ENCODE measurements around the gene STAT1. TPM values are rescaled to one million over a fixed set of nuclear protein-coding genes. Genes with fewer than 3 reads are reported as not detected.
A peak's percentile ranks its signal among the peaks of the same experiment; 100 is the strongest.
"Not testable (repeated sequence)": the region's sequence is repeated elsewhere in the genome, so short reads cannot be mapped to it uniquely, and the experiment has no call there.

The STAT1 gene
- total RNA-seq, 1 experiment from 2014 or later = 76.5 TPM

DNA sequence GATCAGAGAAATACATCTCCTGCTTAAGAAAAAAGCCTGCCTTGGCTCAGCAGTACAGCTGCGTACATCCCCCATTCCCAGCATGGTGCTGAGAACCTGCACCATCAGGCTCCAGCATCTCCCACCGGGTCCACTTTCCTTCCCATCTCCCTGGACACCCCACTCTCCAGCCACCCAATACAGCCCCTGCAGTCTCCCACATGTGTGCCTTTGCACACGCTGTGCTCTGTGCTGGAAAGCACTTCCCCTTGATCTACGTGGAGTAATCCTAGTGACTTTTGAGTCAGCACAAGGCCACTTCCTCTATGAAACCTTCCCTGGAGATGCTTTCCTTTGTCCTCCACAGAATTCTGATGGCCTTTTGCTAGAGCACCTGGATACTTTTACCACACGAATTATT lies 17.0 kb downstream of the STAT1 start:
- Histone ChIP-seq H3K27me3 (replicated peaks; ENCODE audit: insufficient read depth, low read depth, low read length, poor library complexity) (no peaks in the 10 kb centered on the region), H3K36me3 (ENCODE audit: insufficient read depth, low read length, poor library complexity, severe bottlenecking) (peaks cover 70% of the 10 kb centered on the region), H3K4me1 (ENCODE audit: insufficient read depth, low read length, poor library complexity, severe bottlenecking) (no peaks in the 10 kb centered on the region), H3K27ac (ENCODE audit: low read depth, low read length, poor library complexity, severe bottlenecking) (no peak overlapping the region), H3K4me3 (ENCODE audit: low read depth, low read length, poor library complexity, severe bottlenecking) (no peak overlapping the region), H3K9me3 (ENCODE audit: low read depth, low read length, poor library complexity, severe bottlenecking) (no peaks in the 10 kb centered on the region)
- no peak for DNase-seq (ENCODE audit: low spot score)
- CTCF ChIA-PET = no interaction called here
- POLR2A ChIA-PET (ENCODE audit: low non-redundant PET) = no interaction called here
- TF ChIP-seq, protein P1, sequence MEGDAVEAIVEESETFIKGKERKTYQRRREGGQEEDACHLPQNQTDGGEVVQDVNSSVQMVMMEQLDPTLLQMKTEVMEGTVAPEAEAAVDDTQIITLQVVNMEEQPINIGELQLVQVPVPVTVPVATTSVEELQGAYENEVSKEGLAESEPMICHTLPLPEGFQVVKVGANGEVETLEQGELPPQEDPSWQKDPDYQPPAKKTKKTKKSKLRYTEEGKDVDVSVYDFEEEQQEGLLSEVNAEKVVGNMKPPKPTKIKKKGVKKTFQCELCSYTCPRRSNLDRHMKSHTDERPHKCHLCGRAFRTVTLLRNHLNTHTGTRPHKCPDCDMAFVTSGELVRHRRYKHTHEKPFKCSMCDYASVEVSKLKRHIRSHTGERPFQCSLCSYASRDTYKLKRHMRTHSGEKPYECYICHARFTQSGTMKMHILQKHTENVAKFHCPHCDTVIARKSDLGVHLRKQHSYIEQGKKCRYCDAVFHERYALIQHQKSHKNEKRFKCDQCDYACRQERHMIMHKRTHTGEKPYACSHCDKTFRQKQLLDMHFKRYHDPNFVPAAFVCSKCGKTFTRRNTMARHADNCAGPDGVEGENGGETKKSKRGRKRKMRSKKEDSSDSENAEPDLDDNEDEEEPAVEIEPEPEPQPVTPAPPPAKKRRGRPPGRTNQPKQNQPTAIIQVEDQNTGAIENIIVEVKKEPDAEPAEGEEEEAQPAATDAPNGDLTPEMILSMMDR (conservative IDR thresholded peaks at IDR 0.05; ENCODE audit: low read depth, low read length) = no peak
- TF ChIP-seq EZH2 (IDR thresholded peaks at IDR 0.05; ENCODE audit: borderline replicate concordance, low read depth, low read length, poor library complexity, severe bottlenecking) = no peak
- intact Hi-C loops (cut with micrococcal nuclease; ENCODE audit: unreplicated experiment) = loop anchor here (2.0 kb wide), 1 partner anchor 34 kb away; no protein-coding TSS in a partner anchor
- no TSS peak for BruUV-seq (replicated peaks)

DNA sequence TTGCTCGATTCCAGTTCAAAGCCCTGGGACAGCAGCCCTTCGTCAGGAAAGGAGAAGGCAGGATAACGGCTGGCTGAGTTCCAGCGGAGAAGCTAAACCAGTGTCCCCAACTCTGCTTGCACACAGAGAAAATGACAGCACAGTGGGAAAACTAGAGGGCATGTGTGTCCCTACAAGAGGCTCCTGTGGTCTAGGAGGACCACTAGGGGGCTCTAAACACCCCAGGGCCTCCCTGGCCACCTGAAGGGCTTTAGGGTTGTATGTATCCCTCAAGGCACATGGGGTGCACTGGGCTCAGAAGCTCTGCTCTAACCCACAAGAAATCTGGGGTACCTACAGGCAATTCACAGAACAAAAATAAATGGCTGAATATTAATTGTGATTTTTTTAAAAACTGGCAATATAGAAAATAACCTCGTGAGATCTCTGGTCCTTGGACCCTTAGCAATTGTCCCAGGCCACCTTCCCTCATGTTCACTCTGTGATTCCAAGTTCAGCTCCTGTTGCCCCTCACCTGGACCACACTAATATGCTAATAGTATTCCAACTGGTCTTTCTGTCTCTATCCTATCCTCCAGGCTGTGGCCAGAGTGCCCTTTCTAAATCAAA lies 17.5 kb downstream of the STAT1 start:
- POLR2A ChIA-PET (ENCODE audit: low non-redundant PET) = interaction anchor here (0.6 kb wide), 1 partner anchor 353 kb away, joined by 4 read pairs; no protein-coding TSS in a partner anchor
- H3K36me3 ChIP-seq (ENCODE audit: insufficient read depth, low read length, poor library complexity, severe bottlenecking) = peaks cover 70% of the 10 kb centered on the region

DNA sequence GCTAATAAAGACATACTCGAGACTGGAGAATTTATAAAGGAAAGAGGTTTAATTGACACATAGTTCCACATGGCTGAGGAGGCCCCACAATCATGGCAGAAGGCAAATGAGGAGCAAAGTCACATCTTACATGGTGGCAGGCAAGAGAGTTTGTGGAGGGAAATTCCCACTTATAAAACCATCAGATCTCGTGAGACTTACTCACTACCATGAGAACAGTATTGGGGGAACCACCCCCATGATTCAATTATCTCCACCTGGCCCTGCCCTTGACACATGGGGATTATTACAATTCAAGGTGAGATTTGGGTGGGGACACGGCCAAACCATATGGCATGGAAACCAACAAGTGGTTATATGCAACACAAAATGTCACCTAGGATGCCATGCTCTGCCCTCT lies 18.7 kb downstream of the STAT1 start:
- BruUV-seq (replicated peaks); H3K4me3 ChIP-seq (ENCODE audit: low read depth, low read length, poor library complexity, severe bottlenecking); H3K27ac ChIP-seq (ENCODE audit: low read depth, low read length, poor library complexity, severe bottlenecking); DNase-seq (ENCODE audit: low spot score); H3K4me1 ChIP-seq (ENCODE audit: insufficient read depth, low read length, poor library complexity, severe bottlenecking); intact Hi-C loops (cut with micrococcal nuclease; ENCODE audit: unreplicated experiment); H3K9me3 ChIP-seq (ENCODE audit: low read depth, low read length, poor library complexity, severe bottlenecking); POLR2A ChIA-PET (ENCODE audit: low non-redundant PET); H3K27me3 ChIP-seq (replicated peaks; ENCODE audit: insufficient read depth, low read depth, low read length, poor library complexity): not testable (repeated sequence)
- CTCF ChIA-PET = interaction anchor here (0.7 kb wide), 1 partner anchor 58 kb away, joined by 4 read pairs; no protein-coding TSS in a partner anchor
- H3K36me3 ChIP-seq (ENCODE audit: insufficient read depth, low read length, poor library complexity, severe bottlenecking) = peaks cover 75% of the 10 kb centered on the region

More for the DNA sequence above, 17.5 kb downstream of the STAT1 start:
- Histone ChIP-seq H3K27me3 (replicated peaks; ENCODE audit: insufficient read depth, low read depth, low read length, poor library complexity) (no peaks in the 10 kb centered on the region), H3K4me3 (ENCODE audit: low read depth, low read length, poor library complexity, severe bottlenecking) (no peak overlapping the region), H3K4me1 (ENCODE audit: insufficient read depth, low read length, poor library complexity, severe bottlenecking) (no peaks in the 10 kb centered on the region), H3K9me3 (ENCODE audit: low read depth, low read length, poor library complexity, severe bottlenecking) (no peaks in the 10 kb centered on the region), H3K27ac (ENCODE audit: low read depth, low read length, poor library complexity, severe bottlenecking) (no peak overlapping the region)
- CTCF ChIA-PET = no interaction called here
- intact Hi-C loops (cut with micrococcal nuclease; ENCODE audit: unreplicated experiment) = loop anchor here (2.0 kb wide), 1 partner anchor 34 kb away; no protein-coding TSS in a partner anchor
- DNase-seq (ENCODE audit: low spot score) = peak; percentile 67
- no peak for TF ChIP-seq EZH2 (IDR thresholded peaks at IDR 0.05; ENCODE audit: borderline replicate concordance, low read depth, low read length, poor library complexity, severe bottlenecking)
- TF ChIP-seq, protein P1 (conservative IDR thresholded peaks at IDR 0.05; ENCODE audit: low read depth, low read length) = peak; percentile 77
- BruUV-seq (replicated peaks) = no TSS peak

DNA sequence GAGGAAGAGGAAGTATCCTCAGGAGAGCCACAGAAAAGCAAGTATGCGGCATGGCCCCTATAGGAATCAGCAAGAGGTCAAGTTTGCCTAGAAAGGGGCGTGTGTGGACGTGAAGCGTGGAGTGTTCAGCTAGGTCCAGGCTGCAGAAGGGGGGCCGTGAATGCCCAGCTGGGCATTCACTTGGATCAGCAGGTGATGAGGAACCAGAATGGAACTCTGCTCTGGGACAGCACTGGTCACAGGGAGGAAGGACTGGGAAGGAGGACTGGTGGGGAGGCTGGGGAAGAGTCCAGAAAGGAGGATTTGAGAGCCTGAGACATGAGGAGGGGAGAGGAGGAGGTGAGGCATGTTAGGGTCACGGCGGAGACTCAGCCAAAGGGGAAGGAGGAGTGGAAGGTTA lies 19.8 kb downstream of the STAT1 start:
- POLR2A ChIA-PET (ENCODE audit: low non-redundant PET) = no interaction called here
- Histone ChIP-seq H3K27me3 (replicated peaks; ENCODE audit: insufficient read depth, low read depth, low read length, poor library complexity) (no peaks in the 10 kb centered on the region), H3K36me3 (ENCODE audit: insufficient read depth, low read length, poor library complexity, severe bottlenecking) (peaks cover 73% of the 10 kb centered on the region), H3K9me3 (ENCODE audit: low read depth, low read length, poor library complexity, severe bottlenecking) (no peaks in the 10 kb centered on the region), H3K4me3 (ENCODE audit: low read depth, low read length, poor library complexity, severe bottlenecking) (no peak overlapping the region), H3K27ac (ENCODE audit: low read depth, low read length, poor library complexity, severe bottlenecking) (no peak overlapping the region), H3K4me1 (ENCODE audit: insufficient read depth, low read length, poor library complexity, severe bottlenecking) (no peaks in the 10 kb centered on the region)
- TF ChIP-seq EZH2 (IDR thresholded peaks at IDR 0.05; ENCODE audit: borderline replicate concordance, low read depth, low read length, poor library complexity, severe bottlenecking) = no peak
- TF ChIP-seq, protein P1 (conservative IDR thresholded peaks at IDR 0.05; ENCODE audit: low read depth, low read length) = no peak
- no peak for DNase-seq (ENCODE audit: low spot score)
- intact Hi-C loops (cut with micrococcal nuclease; ENCODE audit: unreplicated experiment) = no loop called here
- CTCF ChIA-PET = no interaction called here
- BruUV-seq (replicated peaks) = no TSS peak
